Measurements from ENCODE around the gene LAMB1. TPM values are rescaled to one million over a fixed set of nuclear protein-coding genes. Genes with fewer than 3 reads are reported as not detected.
"Not testable (repeated sequence)": the region's sequence is repeated elsewhere in the genome, so short reads cannot be mapped to it uniquely, and the experiment has no call there.

The LAMB1 gene
- total RNA-seq, 6 experiments from 2014 or later: 112 to 134 (median 123) TPM

- H3K27me3 Mint-ChIP-seq (ENCODE audit: insufficient read depth): no peaks in the 10 kb centered on the region
- H3K4me1 Mint-ChIP-seq (ENCODE audit: low read depth): peaks cover 29% of the 10 kb centered on the region
- H3K36me3 Mint-ChIP-seq (ENCODE audit: low read depth): no peaks in the 10 kb centered on the region
- no peak overlapping the region for H3K27ac Mint-ChIP-seq
- no peaks in the 10 kb centered on the region for H3K9me3 Mint-ChIP-seq
- no peak overlapping the region for H3K4me3 Mint-ChIP-seq
- DNase-seq: no peak
- no peak for TF ChIP-seq CTCF (IDR thresholded peaks at IDR 0.05)
Observed at GRCh38 chr7:108034586-108034985, 31.6 kb upstream of the LAMB1 start.

DNA sequence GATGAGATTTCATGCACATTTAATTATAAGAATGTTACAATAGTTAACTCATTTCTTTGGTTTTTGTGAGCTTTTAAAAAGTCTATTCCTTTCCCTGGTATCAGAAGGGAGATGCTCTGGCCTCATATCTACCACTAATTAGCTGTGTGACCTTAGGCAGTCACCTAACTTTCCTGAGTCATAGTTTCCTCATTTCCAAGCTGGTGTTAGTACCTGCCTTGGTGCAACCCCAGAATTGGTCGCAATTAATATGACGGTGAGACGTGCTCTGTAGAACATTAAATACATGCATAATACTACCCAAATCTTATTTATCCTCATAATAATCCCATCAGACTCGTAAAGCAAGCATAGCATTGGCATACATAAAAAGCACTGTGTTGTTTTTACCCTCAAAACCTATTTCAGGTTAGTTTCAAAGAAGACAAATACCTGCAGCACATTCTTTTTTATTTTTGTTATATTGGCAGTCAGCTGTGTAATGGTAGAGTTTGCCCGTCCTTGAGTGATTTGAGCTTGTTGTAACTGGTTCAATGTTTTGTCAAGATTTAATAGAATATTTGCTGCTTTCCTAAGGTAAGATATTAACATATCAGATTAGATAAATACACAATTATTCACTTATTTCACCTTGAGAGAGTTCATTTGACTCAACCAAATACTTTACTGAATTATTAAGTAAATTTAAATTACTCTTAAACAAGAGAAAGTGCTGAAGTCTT, 31.0 kb upstream of the LAMB1 start:
- DNase-seq: no peak
- H3K27me3 Mint-ChIP-seq (ENCODE audit: insufficient read depth): no peaks in the 10 kb centered on the region
- H3K9me3 Mint-ChIP-seq: no peaks in the 10 kb centered on the region
- H3K36me3 Mint-ChIP-seq (ENCODE audit: low read depth): no peaks in the 10 kb centered on the region
- no peak overlapping the region for H3K27ac Mint-ChIP-seq
- H3K4me1 Mint-ChIP-seq (ENCODE audit: low read depth): peaks cover 36% of the 10 kb centered on the region
- no peak overlapping the region for H3K4me3 Mint-ChIP-seq
- TF ChIP-seq CTCF (IDR thresholded peaks at IDR 0.05): no peak

DNA sequence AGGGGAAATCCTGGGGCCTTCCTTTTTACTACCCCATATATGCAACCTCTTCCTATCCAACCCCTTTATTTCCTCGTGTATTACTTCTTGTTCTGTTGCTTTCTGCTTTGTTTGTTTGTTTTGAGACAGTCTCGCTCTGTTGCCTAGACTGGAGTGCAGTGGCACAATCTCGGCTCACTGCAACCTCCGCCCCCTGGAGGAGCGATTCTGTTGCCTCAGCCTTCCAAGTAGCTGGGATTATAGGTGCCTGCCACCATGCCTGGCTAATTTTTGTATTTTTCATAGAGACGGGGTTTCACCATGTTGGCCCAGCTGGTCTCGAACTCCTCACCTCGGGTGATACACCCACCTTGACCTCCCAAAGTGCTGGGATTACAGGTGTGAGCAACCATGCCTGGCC, 30.3 kb upstream of the LAMB1 start:
- H3K27me3 Mint-ChIP-seq (ENCODE audit: insufficient read depth); H3K27ac Mint-ChIP-seq; H3K36me3 Mint-ChIP-seq (ENCODE audit: low read depth); H3K9me3 Mint-ChIP-seq; DNase-seq; H3K4me3 Mint-ChIP-seq: not testable (repeated sequence)
- H3K4me1 Mint-ChIP-seq (ENCODE audit: low read depth): peaks cover 38% of the 10 kb centered on the region

GRCh38 chr7:108030516-108030915, 27.6 kb upstream of the LAMB1 start:
- Mint-ChIP-seq H3K4me1 (ENCODE audit: low read depth) (peaks cover 47% of the 10 kb centered on the region), H3K27ac (peak overlapping the region; percentile 79), H3K9me3 (no peaks in the 10 kb centered on the region), H3K27me3 (ENCODE audit: insufficient read depth) (no peaks in the 10 kb centered on the region), H3K4me3 (peak overlapping the region; percentile 72), H3K36me3 (ENCODE audit: low read depth) (no peaks in the 10 kb centered on the region)
- TF ChIP-seq CTCF (IDR thresholded peaks at IDR 0.05): no peak
- DNase-seq: peak; percentile 57

- no peaks in the 10 kb centered on the region for H3K36me3 Mint-ChIP-seq (ENCODE audit: low read depth)
- DNase-seq: no peak
- H3K4me3 Mint-ChIP-seq: no peak overlapping the region
- no peak for TF ChIP-seq CTCF (IDR thresholded peaks at IDR 0.05)
- no peaks in the 10 kb centered on the region for H3K27me3 Mint-ChIP-seq (ENCODE audit: insufficient read depth)
- H3K27ac Mint-ChIP-seq: peak overlapping the region; percentile 79
- H3K9me3 Mint-ChIP-seq: no peaks in the 10 kb centered on the region
- H3K4me1 Mint-ChIP-seq (ENCODE audit: low read depth): peaks cover 39% of the 10 kb centered on the region
Observed at GRCh38 chr7:108029034-108029433, 26.1 kb upstream of the LAMB1 start.

DNA sequence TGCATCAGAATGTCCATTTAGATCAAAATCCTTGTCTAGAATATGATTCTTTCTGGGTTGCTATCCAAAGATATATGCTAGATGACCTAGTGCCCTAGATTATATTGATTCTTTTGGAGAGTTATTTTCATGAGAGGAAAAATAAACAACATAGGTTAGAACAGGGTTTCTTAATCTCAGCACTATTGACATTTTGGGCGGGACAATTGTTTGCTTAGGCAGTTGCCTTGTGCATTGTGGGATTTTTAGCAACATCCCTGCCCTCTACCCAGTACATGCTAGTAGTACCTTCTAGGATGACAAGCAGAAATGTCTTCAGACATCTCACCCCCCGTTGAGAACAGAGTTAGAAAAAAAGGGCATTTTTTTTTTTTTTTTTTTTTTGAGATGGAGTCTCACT, 25.1 kb upstream of the LAMB1 start:
- Mint-ChIP-seq H3K9me3 (no peaks in the 10 kb centered on the region), H3K27ac (no peak overlapping the region), H3K27me3 (ENCODE audit: insufficient read depth) (no peaks in the 10 kb centered on the region), H3K36me3 (ENCODE audit: low read depth) (no peaks in the 10 kb centered on the region), H3K4me1 (ENCODE audit: low read depth) (peaks cover 41% of the 10 kb centered on the region), H3K4me3 (no peak overlapping the region)
- TF ChIP-seq CTCF (IDR thresholded peaks at IDR 0.05): no peak
- no peak for DNase-seq

Measured in HFFc6 (cell line).